Tibial nerve (tissue), 4 donors: ENCODE results near the gene CCDC57. TPM values are rescaled to one million over a fixed set of nuclear protein-coding genes. Genes with fewer than 3 reads are reported as not detected.

ENCODE experiments used
- DNase-seq, 2 donors: peaks; one replicate each; pipeline ENCODE4 v3.0.0-alpha.2; 2019; ENCODE audit warnings: low spot score in 2 of 2
- H3K27ac ChIP-seq, 4 donors: fragments of 200-600 bp; sonication (generic) in 3 of 4; one replicate each; pipeline ENCODE4 v1.5.1; 2017 to 2019; ENCODE audit warnings: mild to moderate bottlenecking in 1 of 4
- H3K27me3 ChIP-seq, 2 donors: fragments of 200-600 bp; sonication (generic) in 1 of 2; one replicate each; pipeline versions ENCODE4 v1.5.1 to v1.6.0; 2017 to 2019
- H3K36me3 ChIP-seq, 3 donors: fragments of 200-600 bp; sonication (generic); one replicate each; pipeline ENCODE4 v1.5.1; 2018 to 2019
- H3K4me1 ChIP-seq, 4 donors: fragments of 200-600 bp; sonication (generic) in 3 of 4; one replicate each; pipeline ENCODE4 v1.5.1; 2017 to 2019
- H3K4me3 ChIP-seq, 4 donors: fragments of 200-600 bp; sonication (generic) in 3 of 4; one replicate each; pipeline ENCODE4 v1.5.1; 2017 to 2019; ENCODE audit warnings: mild to moderate bottlenecking in 1 of 4, moderate library complexity in 1 of 4
- H3K9me3 ChIP-seq, 4 donors: fragments of 200-600 bp; sonication (generic) in 3 of 4; one replicate each; pipeline ENCODE4 v1.5.1; 2017 to 2019
- EP300 ChIP-seq, 2 donors: sonication (generic); formaldehyde crosslinking; IDR thresholded peaks; one replicate each; pipeline ENCODE4 v1.6.1; 2017; ENCODE audit warnings: antibody characterized with exemption in 2 of 2, mild to moderate bottlenecking in 1 of 2
- POLR2A ChIP-seq, 2 donors: fragments of 450-650 bp; IDR thresholded peaks; one replicate each; pipeline ENCODE4 v1.6.1; 2017; ENCODE audit warnings: antibody characterized with exemption in 2 of 2, mild to moderate bottlenecking in 2 of 2, moderate library complexity in 2 of 2
- WGBS, 2 donors: methylation state at CpG; one replicate each; pipeline ENCODE4 v1.1.5; 2018; 5-methylcytosine and 5-hydroxymethylcytosine counted together
- total RNA-seq, 4 donors: library from RNA; depleted of rRNA; stranded (reverse); fragments of >200 nt; gene quantifications; one replicate each; pipeline ENCODE4 v1.1.0, GENCODE V29; 2016
- TF ChIP-seq, protein P1 (sequence below), 5 experiments: fragments of 200-600 bp in 3 of 5; fragments of 450-650 bp in 2 of 5; sonication (generic) in 3 of 5; IDR thresholded peaks; one replicate each; pipeline ENCODE4 v1.5.1; 2016 to 2019; ENCODE audit warnings: antibody characterized with exemption in 5 of 5, mild to moderate bottlenecking in 3 of 5, moderate library complexity in 2 of 5

CCDC57 gene
- total RNA-seq, 4 donors from 2014 or later = 33.5 to 91.2 (median 47.9) TPM

DNA sequence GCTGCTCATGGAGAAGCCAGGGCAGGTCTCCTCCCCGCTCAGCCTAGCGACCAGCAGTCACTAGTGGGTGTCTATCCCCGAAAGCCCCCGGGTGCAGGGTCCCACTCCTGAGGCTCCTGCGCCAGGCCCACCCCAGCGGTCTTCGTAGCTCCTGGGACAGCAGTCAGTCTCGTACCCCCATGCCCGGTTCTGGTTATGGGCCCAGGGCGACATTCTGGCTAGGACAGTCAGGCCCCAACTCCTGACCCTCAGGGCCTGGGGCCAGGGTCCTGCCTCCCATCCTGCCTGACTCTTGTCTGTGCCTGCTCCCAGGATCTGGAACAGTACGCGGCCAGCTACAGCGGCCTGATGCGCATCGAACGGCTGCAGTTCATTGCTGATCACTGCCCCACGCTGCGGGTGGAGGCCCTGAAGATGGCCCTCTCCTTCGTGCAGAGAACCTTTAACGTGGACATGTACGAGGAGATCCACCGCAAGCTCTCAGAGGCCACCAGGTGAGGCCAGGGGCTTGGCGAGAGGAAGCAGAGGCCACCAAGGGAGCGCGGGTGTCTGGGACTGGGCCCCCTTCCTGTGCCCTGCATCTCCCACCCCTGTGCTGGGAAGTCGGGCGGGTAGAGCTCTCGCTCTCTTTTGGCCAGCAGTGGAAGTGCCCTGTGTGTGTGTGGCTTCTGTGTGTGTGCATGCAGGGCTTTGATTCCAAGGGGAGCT, 158.9 kb downstream of the CCDC57 start:
- WGBS, 2 donors = 90 to 91% methylated on average over 18 to 26 of the region's 28 CpGs
- no peak for DNase-seq
- Histone ChIP-seq H3K27me3 (no peaks in the 10 kb centered on the region), H3K9me3 (no peaks in the 10 kb centered on the region), H3K36me3 (peaks cover 0 to 76% (median 23%) of the 10 kb centered on the region in 3 donors), H3K4me1 (peaks cover 3 to 55% (median 19%) of the 10 kb centered on the region in 4 donors), H3K4me3 (no peak overlapping the region), H3K27ac (no peak overlapping the region)
- TF ChIP-seq EP300 (IDR thresholded peaks at IDR 0.05) = no peak
- TF ChIP-seq, protein P1, sequence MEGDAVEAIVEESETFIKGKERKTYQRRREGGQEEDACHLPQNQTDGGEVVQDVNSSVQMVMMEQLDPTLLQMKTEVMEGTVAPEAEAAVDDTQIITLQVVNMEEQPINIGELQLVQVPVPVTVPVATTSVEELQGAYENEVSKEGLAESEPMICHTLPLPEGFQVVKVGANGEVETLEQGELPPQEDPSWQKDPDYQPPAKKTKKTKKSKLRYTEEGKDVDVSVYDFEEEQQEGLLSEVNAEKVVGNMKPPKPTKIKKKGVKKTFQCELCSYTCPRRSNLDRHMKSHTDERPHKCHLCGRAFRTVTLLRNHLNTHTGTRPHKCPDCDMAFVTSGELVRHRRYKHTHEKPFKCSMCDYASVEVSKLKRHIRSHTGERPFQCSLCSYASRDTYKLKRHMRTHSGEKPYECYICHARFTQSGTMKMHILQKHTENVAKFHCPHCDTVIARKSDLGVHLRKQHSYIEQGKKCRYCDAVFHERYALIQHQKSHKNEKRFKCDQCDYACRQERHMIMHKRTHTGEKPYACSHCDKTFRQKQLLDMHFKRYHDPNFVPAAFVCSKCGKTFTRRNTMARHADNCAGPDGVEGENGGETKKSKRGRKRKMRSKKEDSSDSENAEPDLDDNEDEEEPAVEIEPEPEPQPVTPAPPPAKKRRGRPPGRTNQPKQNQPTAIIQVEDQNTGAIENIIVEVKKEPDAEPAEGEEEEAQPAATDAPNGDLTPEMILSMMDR (IDR thresholded peaks at IDR 0.05) = no peak
- TF ChIP-seq POLR2A (IDR thresholded peaks at IDR 0.05) = no peak

DNA sequence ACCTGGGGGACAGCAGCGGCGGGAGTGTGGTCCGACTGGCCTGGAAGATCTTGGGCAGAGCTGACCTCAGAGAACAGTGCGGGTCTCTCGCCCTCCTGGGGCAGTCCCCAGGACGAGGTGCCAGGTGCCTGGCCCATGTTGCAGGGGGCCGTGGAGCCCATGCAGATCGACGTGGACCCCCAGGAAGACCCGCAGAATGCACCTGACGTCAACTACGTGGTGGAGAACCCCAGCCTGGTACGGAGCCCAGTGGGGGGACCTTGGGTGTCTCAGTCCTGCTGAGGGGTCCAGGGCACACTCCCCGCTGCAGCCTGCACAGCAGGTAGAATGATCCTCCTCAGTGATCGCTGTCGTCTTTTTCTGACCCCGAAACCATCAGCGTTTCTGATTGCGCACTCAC, 159.5 kb downstream of the CCDC57 start:
- Histone ChIP-seq H3K4me1 (peaks cover 3 to 61% (median 19%) of the 10 kb centered on the region in 4 donors), H3K9me3 (no peaks in the 10 kb centered on the region), H3K4me3 (peak overlapping the region in 2 of 4 donors; percentile 69 to 95), H3K27me3 (no peaks in the 10 kb centered on the region), H3K27ac (peak overlapping the region in 1 of 4 donors; percentile 90), H3K36me3 (peaks cover 0 to 76% (median 23%) of the 10 kb centered on the region in 3 donors)
- no peak for DNase-seq
- WGBS, 2 donors = 87 to 90% methylated on average over 12 to 19 of the region's 19 CpGs
- no peak for TF ChIP-seq POLR2A (IDR thresholded peaks at IDR 0.05)
- no peak for TF ChIP-seq EP300 (IDR thresholded peaks at IDR 0.05)

DNA sequence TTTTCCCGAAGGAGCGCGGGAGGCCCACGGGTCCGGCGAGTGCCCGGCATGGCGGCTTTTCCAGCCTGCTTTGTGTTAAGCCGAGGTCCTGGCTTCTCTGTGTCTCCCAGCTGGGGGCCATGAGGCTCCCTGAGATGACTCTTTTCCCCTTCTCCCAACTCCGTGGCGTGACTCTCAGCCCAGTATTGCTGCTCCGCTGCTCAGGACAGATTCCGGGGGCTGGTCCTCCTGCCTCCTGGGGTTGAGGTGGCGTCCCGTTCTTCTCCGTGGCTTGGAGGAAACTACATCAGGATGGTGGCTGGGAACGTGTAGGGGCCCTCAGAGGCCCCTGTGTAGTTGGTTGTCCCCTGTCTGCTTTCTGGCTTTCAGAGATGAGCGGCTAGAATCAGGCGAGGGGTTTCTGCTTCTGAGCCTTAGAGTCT, 160.0 kb downstream of the CCDC57 start:
- Histone ChIP-seq H3K27me3 (no peaks in the 10 kb centered on the region), H3K9me3 (no peaks in the 10 kb centered on the region), H3K27ac (peak overlapping the region in 3 of 4 donors; percentile 15 to 90 (median 71)), H3K4me1 (peaks cover 3 to 62% (median 19%) of the 10 kb centered on the region in 4 donors), H3K4me3 (peak overlapping the region; percentile 69 to 95 (median 78)), H3K36me3 (peaks cover 3 to 76% (median 23%) of the 10 kb centered on the region in 3 donors)
- 26 to 30% methylated on average over 18 of the region's 19 CpGs for WGBS, 2 donors
- no peak for DNase-seq
- TF ChIP-seq EP300 (IDR thresholded peaks at IDR 0.05) (no peak), POLR2A (IDR thresholded peaks at IDR 0.05) (no peak)
- TF ChIP-seq, protein P1 (IDR thresholded peaks at IDR 0.05) = no peak

DNA sequence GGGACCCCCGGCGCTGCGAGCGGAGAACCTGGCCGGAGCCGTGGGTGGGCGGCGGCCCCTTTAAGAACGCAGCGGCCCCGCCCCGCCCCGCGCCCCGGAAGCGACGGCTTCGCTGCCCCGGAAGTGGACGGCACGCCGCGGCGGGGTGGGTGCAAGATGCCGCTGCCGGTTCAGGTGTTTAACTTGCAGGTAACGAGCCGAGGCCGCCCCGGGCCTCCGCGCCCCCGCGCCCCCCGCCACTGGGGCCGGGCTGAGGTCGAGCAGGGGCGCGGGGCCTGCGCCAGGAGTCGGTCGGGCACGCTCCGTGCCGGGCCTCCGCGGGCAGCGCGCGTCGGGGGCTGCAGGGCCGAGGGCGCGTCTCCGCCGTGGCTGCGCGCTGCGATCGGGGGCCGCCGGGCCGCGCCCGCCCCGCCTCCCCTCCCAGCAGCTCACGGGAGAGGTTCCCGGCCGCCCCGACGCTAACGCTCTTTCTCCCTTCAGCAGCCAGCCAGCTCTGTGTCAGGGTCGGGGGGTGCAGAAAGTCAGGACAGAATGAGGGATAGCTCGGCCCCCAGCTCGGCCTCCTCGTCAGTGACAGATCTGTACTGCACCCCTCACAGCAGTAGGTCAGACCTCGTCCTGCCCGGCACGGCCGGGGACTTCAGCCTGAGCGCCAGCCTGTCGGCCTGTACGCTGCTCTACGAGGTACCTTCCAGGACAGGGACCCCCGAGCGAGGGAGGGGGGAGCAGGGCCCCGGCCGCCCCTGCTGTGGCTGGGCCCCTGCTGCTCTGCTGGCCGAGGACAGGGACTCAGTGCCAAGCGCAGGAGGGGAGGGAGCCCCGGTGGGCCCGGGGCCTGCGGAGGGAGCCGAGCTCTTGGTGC, 160.6 kb downstream of the CCDC57 start, which contains the start of the genes GPS1 and RFNG:
TSS of gene GPS1 (plus strand) at position 123 of the 862 bp plus-strand sequence. CDS start at position 157, 34 bp downstream.
TSS of gene RFNG (minus strand) at position 36 of the 862 bp plus-strand sequence. CDS start 45 bp downstream, outside the sequence.
- Histone ChIP-seq H3K4me1 (peaks cover 3 to 62% (median 19%) of the 10 kb centered on the region in 4 donors), H3K36me3 (peaks cover 3 to 76% (median 18%) of the 10 kb centered on the region in 3 donors), H3K27me3 (no peaks in the 10 kb centered on the region), H3K4me3 (peak within 1 kb of the TSS; percentile 69 to 95 (median 78)), H3K27ac (peak within 1 kb of the TSS; percentile 65 to 90 (median 72)), H3K9me3 (no peaks in the 10 kb centered on the region)
- TF ChIP-seq POLR2A (IDR thresholded peaks at IDR 0.05) = peak; percentile 9 to 47
- peak in 1 of 2 donors; percentile 48 for TF ChIP-seq EP300 (IDR thresholded peaks at IDR 0.05)
- TF ChIP-seq, protein P1 (IDR thresholded peaks at IDR 0.05) = peak in 1 of 5 experiments; percentile 8
- 0 to 2% methylated on average over 8 to 13 of the region's 94 CpGs for WGBS, 2 donors
- peak; percentile 64 to 66 for DNase-seq

Other genes with a start within 250 kb of the CCDC57 start
- gene ASPSCR1, start 235.2 kb downstream of the CCDC57 start, total RNA-seq = 10 to 100 TPM; 32.9 to 82.8 (median 55.6) TPM
- gene CENPX, start 190.0 kb downstream of the CCDC57 start, total RNA-seq = 100 to 1,000 TPM in 1 of 4 donors, 10 to 100 TPM in 3; 69.9 to 143 (median 78.0) TPM
- gene LRRC45, start 189.5 kb downstream of the CCDC57 start, total RNA-seq = 10 to 100 TPM; 13.1 to 25.8 (median 15.3) TPM
- gene RAC3, start 181.2 kb downstream of the CCDC57 start, total RNA-seq = 10 to 100 TPM in 1 of 4 donors, 1 to 10 TPM in 3; 2.4 to 14.7 (median 5.4) TPM
- 100 to 1,000 TPM; 236 to 347 (median 269) TPM for gene DCXR, start 175.1 kb downstream of the CCDC57 start, total RNA-seq
- gene RFNG, start 161.0 kb downstream of the CCDC57 start, total RNA-seq = 10 to 100 TPM; 43.5 to 70.2 (median 64.4) TPM
- 100 to 1,000 TPM in 2 of 4 donors, 10 to 100 TPM in 2; 74.9 to 134 (median 92.9) TPM for gene GPS1, start 160.9 kb downstream of the CCDC57 start, total RNA-seq
- 100 to 1,000 TPM in 2 of 4 donors, 10 to 100 TPM in 2; 85.2 to 179 (median 106) TPM for gene DUS1L, start 147.0 kb downstream of the CCDC57 start, total RNA-seq
- 100 to 1,000 TPM; 129 to 319 (median 160) TPM for gene FASN, start 114.6 kb downstream of the CCDC57 start, total RNA-seq
- 10 to 100 TPM; 10.5 to 36.0 (median 21.4) TPM for gene SLC16A3, start 16.2 kb upstream of the CCDC57 start, total RNA-seq
- 100 to 1,000 TPM in 3 of 4 donors, 10 to 100 TPM in 1; 93.9 to 160 (median 124) TPM for gene CSNK1D, start 60.9 kb upstream of the CCDC57 start, total RNA-seq
- under 1 TPM in 2 of 4 donors, not detected in 2; 0.63 to 0.90 TPM for gene CD7, start 104.8 kb upstream of the CCDC57 start, total RNA-seq
- 10 to 100 TPM in 3 of 4 donors, 1 to 10 TPM in 1; 6.9 to 12.6 (median 11.3) TPM for gene SECTM1, start 120.9 kb upstream of the CCDC57 start, total RNA-seq
- not detected for gene TEX19, start 146.4 kb upstream of the CCDC57 start, total RNA-seq
- under 1 TPM in 1 of 4 donors, not detected in 3; 0.20 TPM for gene UTS2R, start 158.9 kb upstream of the CCDC57 start, total RNA-seq
- gene HEXD, start 205.5 kb upstream of the CCDC57 start, total RNA-seq = 100 to 1,000 TPM in 1 of 4 donors, 10 to 100 TPM in 3; 65.6 to 143 (median 95.1) TPM
- 10 to 100 TPM; 23.7 to 51.6 (median 40.7) TPM for gene OGFOD3, start 205.7 kb upstream of the CCDC57 start, total RNA-seq
- 100 to 1,000 TPM in 2 of 4 donors, 10 to 100 TPM in 2; 45.4 to 106 (median 86.4) TPM for gene CYBC1, start 237.9 kb upstream of the CCDC57 start, total RNA-seq
- gene NARF, start 245.9 kb upstream of the CCDC57 start, total RNA-seq = 10 to 100 TPM; 25.8 to 79.2 (median 59.9) TPM